BJ (cell line): ENCODE measurements around the gene SLC66A2. TPM values are rescaled to one million over a fixed set of nuclear protein-coding genes. Genes with fewer than 3 reads are reported as not detected.

Source experiments
- CTCF ChIA-PET: fragments of 350-600 bp; formaldehyde crosslinking; extraction: SDS; loops from one replicate; lab custom pipeline; 2021; ENCODE audit warnings: antibody characterized with exemption, inconsistent platforms; lab: Yijun Ruan, JAX
- POLR2A ChIA-PET: fragments of 300-600 bp; sonication (Branson Sonifier 250); formaldehyde crosslinking; extraction: SDS; loops from one replicate; lab custom pipeline; 2021; ENCODE audit warnings: antibody characterized with exemption; lab: Charles Lee
- DNase-seq: peaks from one replicate; pipeline ENCODE4 v3.0.0-alpha.2; 2011; ENCODE audit warnings: low read depth
- H3K27me3 ChIP-seq: 2 replicates; pipeline ENCODE4 v1.6.0; 2011; ENCODE audit warnings: low read length; ENCODE audit not compliant: control insufficient read depth, insufficient read depth
- H3K36me3 ChIP-seq: 2 replicates; pipeline ENCODE4 v1.5.1; 2011; ENCODE audit warnings: low read length; ENCODE audit not compliant: control insufficient read depth, insufficient read depth
- H3K4me3 ChIP-seq: 2 replicates; pipeline ENCODE4 v1.5.1; 2011; ENCODE audit warnings: low read depth, mild to moderate bottlenecking, control low read depth, low read length
- polyA plus RNA-seq: library from polyadenylated mRNA; depleted of rRNA; stranded (reverse); fragments of >200 nt; gene quantifications from 2 replicates; pipeline ENCODE4 v1.2.3, GENCODE V29; 2011
- TF ChIP-seq, protein P1 (sequence below): IDR thresholded peaks from 2 replicates; pipeline ENCODE4 v1.5.1; 2011; ENCODE audit warnings: low read depth, mild to moderate bottlenecking, control low read depth, inconsistent platforms, low read length, moderate library complexity; ENCODE audit not compliant: insufficient read depth

SLC66A2 gene
- polyA plus RNA-seq, 1 experiment = 26.4 TPM

- TF ChIP-seq, protein P1, sequence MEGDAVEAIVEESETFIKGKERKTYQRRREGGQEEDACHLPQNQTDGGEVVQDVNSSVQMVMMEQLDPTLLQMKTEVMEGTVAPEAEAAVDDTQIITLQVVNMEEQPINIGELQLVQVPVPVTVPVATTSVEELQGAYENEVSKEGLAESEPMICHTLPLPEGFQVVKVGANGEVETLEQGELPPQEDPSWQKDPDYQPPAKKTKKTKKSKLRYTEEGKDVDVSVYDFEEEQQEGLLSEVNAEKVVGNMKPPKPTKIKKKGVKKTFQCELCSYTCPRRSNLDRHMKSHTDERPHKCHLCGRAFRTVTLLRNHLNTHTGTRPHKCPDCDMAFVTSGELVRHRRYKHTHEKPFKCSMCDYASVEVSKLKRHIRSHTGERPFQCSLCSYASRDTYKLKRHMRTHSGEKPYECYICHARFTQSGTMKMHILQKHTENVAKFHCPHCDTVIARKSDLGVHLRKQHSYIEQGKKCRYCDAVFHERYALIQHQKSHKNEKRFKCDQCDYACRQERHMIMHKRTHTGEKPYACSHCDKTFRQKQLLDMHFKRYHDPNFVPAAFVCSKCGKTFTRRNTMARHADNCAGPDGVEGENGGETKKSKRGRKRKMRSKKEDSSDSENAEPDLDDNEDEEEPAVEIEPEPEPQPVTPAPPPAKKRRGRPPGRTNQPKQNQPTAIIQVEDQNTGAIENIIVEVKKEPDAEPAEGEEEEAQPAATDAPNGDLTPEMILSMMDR = no peak
- no peak for DNase-seq
Observed at GRCh38 chr18:79875531-79875919, 75.9 kb downstream of the SLC66A2 start.

DNA sequence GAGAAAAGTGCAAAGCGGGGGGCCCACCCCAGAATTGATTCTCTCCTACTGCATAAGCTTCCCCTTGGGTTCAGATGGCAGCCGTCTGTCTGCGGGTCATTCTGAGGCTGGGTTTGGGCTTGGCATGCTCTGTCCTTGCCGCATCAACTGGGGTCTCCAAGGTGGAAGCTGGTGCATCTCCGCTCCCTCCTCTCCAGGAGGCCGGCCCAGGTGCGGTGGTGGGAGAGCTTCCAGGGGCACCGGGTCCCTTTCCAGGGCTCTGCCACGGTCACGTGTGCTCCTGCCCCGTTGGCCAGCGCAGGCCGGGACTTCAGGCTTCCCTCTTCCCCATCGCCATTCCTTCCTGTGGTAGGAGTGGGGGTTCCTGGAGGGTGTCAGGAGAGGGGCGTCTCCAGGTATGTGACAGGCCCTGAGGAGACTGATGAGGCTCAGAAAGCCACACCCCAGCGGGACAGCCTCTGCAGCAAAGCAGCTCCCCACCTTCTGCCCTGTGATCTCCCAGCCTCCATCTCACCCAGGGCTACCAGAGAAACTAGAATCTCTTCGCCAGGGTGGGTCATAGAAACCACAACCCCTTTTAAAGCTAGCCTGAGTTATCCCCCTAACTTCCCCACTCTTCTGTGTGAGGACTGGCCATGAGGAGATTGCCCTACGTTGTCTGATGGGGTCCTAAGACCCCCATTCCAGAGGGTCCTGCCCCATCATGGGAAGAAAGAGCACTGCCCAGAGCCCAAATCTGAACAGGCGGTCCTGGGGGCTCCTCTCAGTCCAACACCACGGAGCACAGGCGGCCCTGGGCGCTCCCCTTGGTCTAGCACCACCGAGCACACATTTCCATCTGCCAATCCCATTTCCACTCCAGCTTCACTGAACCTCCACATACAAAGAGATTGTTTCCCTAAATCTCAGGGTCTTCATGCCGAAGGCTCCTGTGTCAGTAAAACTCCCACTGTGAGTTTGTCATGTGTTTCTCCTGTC lies 76.6 kb downstream of the SLC66A2 start:
- TF ChIP-seq, protein P1 = no peak
- ChIA-PET POLR2A (no interaction called here), CTCF (no interaction called here)
- Histone ChIP-seq H3K27me3 (no peaks in the 10 kb centered on the region), H3K36me3 (no peaks in the 10 kb centered on the region), H3K4me3 (no peak overlapping the region)
- no peak for DNase-seq

More at GRCh38 chr18:79875531-79875919, 75.9 kb downstream of the SLC66A2 start:
- no peaks in the 10 kb centered on the region for H3K36me3 ChIP-seq
- H3K27me3 ChIP-seq = no peaks in the 10 kb centered on the region
- H3K4me3 ChIP-seq = no peak overlapping the region
- ChIA-PET CTCF (no interaction called here), POLR2A (no interaction called here)

GRCh38 chr18:79873449-79874110 lies 77.9 kb downstream of the SLC66A2 start:
- Histone ChIP-seq H3K36me3 (no peaks in the 10 kb centered on the region), H3K4me3 (no peak overlapping the region), H3K27me3 (no peaks in the 10 kb centered on the region)
- POLR2A ChIA-PET = no interaction called here
- TF ChIP-seq, protein P1 = no peak
- no peak for DNase-seq
- CTCF ChIA-PET = interaction anchor here (0.8 kb wide), 1 partner anchor 162 kb away, joined by 3 read pairs; no protein-coding TSS in a partner anchor

- ChIA-PET CTCF (interaction anchor here (0.8 kb wide), 1 partner anchor 161 kb away, joined by 3 read pairs; no protein-coding TSS in a partner anchor), POLR2A (no interaction called here)
- TF ChIP-seq, protein P1 = no peak
- H3K36me3 ChIP-seq = no peaks in the 10 kb centered on the region
- no peaks in the 10 kb centered on the region for H3K27me3 ChIP-seq
- no peak overlapping the region for H3K4me3 ChIP-seq
- no peak for DNase-seq
Observed at GRCh38 chr18:79872527-79873444, 78.7 kb downstream of the SLC66A2 start.
